ENCODE measurements around the gene ATOH7.
"Not testable (repeated sequence)": the region's sequence is repeated elsewhere in the genome, so short reads cannot be mapped to it uniquely, and the experiment has no call there.

Gene ATOH7

DNA sequence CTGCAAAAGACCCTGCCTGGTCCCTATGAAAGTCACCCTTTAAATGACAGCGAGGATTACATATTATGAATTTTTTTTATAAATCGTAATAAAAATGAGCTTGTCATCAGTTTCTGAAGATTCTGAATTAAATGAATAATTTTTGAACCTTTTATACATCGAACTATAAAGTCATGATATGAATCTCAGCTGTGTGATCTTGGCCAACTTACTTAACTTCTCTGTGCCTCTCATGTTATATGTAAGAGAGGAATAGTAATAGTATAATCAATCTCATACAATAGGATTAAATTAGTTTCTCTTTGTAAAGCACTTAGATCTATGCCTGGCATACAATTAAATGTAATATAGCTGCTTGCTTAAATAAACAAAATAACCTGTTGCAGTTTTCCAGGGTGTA lies 5.3 kb upstream of the ATOH7 start:
- no peak for DNase-seq (ENCODE audit: low spot score)

GRCh38 chr10:68235581-68235980 lies 3.7 kb upstream of the ATOH7 start:
- no peak for DNase-seq (ENCODE audit: low spot score)

- DNase-seq (ENCODE audit: low spot score): no peak
Measured at GRCh38 chr10:68235111-68235510, 3.2 kb upstream of the ATOH7 start.

DNA sequence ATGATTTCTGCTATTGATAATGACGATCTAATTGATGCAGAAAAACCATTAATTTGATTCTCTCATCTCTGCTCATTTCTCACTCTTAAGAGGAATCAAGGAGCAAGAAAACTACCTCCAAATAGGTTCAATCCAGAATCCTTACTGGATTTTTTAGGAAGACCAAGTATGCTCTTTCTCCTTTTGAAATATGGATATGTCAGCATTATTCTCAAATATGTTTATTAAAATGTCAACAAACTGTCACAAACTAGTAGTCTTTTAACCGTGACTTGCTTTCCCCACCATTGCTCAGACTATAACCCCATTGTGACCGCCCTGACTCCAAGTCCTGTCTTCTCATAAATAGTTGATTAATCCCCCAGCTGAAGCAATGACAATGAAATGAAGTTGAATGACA lies 1.1 kb upstream of the ATOH7 start:
- no peak for DNase-seq (ENCODE audit: low spot score)

DNA sequence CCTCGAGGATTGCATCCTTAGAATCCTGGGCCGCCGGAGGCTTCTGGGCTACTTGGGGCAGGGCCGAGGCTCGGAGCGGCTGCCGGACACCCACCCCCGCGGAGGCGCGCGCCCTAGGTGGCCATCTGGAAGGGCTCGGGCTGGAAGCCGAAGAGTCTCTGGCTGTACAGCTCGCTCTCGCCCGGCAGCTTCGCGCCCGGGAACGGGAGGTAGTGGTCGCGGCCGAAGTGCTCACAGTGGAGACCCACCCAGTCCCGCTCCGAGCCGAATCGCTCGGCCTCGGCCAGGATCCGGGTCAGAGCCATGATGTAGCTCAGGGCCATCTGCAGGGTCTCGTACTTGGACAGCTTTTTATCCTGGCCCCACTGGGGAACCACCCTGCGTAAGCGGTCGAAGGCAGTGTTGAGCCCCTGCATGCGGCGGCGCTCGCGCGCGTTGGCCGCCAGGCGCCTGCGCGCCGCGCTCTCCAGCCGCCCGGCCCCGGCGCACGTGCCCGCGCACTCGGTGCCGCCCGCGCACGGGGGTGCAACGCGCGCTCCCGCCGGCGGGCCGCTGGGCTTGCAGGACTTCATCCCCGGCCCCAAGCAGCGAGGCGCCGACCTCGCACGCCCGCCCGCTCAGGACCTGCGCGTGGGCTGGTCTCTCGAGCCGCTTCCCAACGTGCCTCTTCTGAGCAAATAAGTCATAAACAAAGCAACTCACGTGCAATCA lies 652 bp downstream of the ATOH7 start:
- peak; percentile 88 for DNase-seq (ENCODE audit: low spot score)

- DNase-seq (ENCODE audit: low spot score): no peak
Measured at GRCh38 chr10:68230268-68230667, 1.6 kb downstream of the ATOH7 start.

DNA sequence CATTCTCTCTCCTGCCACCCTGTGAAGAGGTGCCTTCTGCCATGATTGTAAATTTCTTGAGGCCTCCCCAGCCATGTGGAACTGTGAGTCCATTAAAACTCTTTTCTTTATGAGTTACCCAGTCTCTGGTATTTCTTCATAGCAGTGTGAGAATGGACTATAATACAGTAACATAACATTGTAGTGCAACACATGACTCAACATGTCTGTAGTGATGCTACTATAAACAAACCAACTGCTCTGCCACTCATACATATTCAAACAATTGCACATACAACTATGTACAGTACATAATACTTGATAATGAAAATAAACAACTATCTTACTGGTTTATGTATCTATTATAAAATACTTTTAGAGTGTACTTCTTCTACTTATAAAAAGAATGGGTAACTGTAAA lies 7.1 kb downstream of the ATOH7 start:
- DNase-seq (ENCODE audit: low spot score): no peak

- DNase-seq (ENCODE audit: low spot score): no peak
Measured at GRCh38 chr10:68223535-68224165, 8.3 kb downstream of the ATOH7 start.

DNA sequence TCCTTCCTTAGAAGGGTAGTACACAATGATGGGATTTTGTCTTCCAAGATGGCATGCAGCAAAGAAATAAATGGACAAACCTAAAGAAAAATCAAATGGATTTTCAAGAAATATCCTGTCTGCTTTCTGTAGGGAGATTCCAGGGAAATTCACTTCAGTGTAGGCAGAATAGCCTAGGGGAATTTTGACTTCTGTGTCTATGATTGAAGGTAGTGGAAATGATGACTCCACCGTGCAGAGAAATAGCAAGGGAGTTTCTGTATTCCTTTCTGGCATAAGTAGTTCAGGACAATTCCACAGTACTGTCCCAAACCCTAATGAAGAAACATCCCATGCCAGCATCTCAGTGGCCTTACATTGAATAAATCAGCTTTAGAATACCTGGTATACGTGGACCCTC lies 9.5 kb downstream of the ATOH7 start:
- DNase-seq (ENCODE audit: low spot score): no peak

DNA sequence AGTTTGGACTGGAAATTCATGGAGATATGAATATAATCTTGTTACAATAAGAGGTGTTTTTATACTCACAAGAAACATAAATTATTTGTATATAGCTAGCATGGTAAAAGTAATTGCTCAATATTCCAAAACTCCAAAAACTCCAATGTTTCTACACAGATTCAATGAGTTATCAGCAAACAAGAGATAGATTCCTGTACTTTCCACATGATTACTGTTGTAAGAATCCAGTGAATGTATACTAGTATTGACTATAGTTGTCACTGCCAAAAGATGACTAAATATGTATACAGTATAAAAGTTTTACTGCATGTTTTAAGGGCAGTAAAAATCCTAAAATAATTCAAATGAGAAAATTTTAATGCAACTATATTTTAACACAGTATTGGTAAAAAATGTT lies 10.7 kb downstream of the ATOH7 start:
- no peak for DNase-seq (ENCODE audit: low spot score)

DNA sequence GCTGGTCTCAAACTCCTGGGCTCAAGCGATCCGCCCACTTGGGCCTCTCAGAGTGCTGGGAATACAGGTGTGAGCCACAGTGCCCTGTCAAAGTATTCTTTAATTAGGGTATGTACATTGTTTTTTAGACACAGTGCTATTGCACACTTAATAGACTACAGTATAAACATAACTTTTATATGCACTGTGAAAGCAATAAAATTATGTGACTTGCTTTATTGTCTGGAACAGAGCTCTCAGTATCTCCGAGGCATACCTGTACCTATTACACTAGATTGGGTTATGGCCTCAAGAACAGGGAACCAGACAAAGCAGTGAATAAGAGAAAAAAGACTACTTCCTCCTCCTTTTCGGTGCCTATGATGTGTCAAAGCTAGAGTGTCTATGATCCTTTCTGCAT lies 13.1 kb downstream of the ATOH7 start:
- no peak for DNase-seq (ENCODE audit: low spot score)

- no peak for DNase-seq (ENCODE audit: low spot score)
Measured at GRCh38 chr10:68212721-68213352, 19.1 kb downstream of the ATOH7 start.

DNA sequence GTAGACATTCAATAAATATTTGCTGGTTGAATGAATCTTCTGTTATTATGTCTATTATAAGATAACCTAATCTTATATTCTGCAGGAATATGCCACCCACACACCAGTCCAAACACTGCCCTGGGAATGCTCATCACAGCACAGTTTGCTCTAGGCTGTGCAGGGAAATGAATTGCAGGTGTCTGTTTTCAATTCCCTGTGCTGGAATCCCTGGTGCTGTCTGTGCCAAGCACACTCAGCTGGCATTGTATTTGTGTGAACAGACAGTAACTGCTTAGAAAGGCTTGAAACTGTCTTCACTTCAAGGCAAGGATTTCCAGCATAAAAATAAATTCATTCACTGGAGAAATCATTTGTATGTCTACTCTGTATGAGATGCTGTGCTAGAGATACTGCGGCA lies 20.2 kb downstream of the ATOH7 start:
- no peak for DNase-seq (ENCODE audit: low spot score)

GRCh38 chr10:68208424-68209042 lies 23.4 kb downstream of the ATOH7 start:
- peak; percentile 76 for DNase-seq (ENCODE audit: low spot score)

- DNase-seq (ENCODE audit: low spot score): no peak
Measured at GRCh38 chr10:68202960-68203353, 29.0 kb downstream of the ATOH7 start.

DNA sequence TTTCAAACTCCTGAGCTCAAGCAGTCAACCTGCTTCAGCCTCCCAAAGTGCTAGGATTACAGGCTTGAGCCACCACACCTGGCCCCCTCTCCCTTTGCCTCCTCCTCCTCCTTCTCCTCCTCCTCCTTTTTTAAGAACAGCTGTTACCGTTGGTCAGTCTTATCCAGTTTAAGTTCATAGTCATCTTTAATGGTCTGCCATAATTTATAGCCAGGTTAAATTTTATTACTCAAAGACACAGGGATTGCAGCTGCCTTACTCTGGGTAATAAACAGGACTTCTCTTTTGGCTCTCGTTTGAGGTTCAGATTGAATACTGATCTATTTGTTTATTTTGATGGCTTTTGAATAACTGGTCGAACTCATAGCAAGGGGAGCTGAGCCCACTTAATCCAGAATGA lies 35.2 kb downstream of the ATOH7 start:
- no peak for DNase-seq (ENCODE audit: low spot score)

GRCh38 chr10:68195776-68196175 lies 36.1 kb downstream of the ATOH7 start:
- not testable (repeated sequence) for DNase-seq (ENCODE audit: low spot score)

DNA sequence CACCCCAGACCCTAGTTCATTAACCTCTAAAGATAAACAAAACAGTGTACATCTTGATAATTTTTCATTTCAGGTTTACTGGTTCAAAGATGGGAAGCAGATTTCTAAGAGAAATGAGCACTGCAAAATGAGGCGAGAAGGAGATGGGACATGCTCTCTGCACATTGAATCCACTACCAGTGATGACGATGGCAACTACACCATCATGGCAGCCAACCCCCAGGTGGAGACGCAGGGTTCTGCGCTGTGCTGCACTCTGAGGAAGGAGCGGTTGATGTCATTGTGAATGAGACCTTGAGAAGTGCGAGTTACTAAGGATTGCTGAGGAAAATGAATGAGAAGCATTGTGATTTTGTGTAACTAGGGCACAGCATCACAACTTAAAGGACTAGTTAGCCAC lies 37.6 kb downstream of the ATOH7 start:
- DNase-seq (ENCODE audit: low spot score): no peak

GRCh38 chr10:68192113-68192512 lies 39.8 kb downstream of the ATOH7 start:
- no peak for DNase-seq (ENCODE audit: low spot score)

DNA sequence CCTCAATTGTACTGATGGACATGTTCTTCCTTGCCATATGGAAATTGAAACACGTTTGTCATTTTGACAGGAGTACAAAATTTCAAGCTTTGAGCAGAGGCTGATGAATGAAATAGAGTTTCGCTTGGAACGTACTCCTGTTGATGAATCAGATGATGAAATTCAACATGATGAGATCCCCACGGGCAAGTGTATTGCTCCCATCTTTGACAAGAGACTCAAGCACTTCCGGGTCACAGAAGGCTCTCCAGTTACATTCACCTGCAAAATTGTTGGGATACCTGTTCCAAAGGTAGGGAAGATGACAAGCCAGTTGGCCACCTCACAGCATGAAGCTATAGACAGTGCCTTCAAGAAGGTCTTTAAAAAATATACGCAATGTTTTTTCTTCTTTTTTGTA lies 43.1 kb downstream of the ATOH7 start:
- DNase-seq (ENCODE audit: low spot score): no peak

GRCh38 chr10:68185085-68185484 lies 46.8 kb downstream of the ATOH7 start:
- DNase-seq (ENCODE audit: low spot score): no peak

- DNase-seq (ENCODE audit: low spot score): no peak
Measured at GRCh38 chr10:68184546-68184945, 47.4 kb downstream of the ATOH7 start.
